BLaER1 (cell line): ENCODE data around the gene SKAP1.
"Not testable (repeated sequence)": the region's sequence is repeated elsewhere in the genome, so short reads cannot be mapped to it uniquely, and the experiment has no call there.

ENCODE experiments used
- H3K27ac ChIP-seq: shearing (Covaris generic); formaldehyde crosslinking; 2 replicates; pipeline ENCODE4 v1.8.1; 2022
- H3K27me3 ChIP-seq: shearing (Covaris generic); formaldehyde crosslinking; 2 replicates; pipeline ENCODE4 v1.8.1; 2022
- H3K36me3 ChIP-seq: shearing (Covaris generic); formaldehyde crosslinking; 2 replicates; pipeline ENCODE4 v1.8.1; 2022
- H3K4me1 ChIP-seq: shearing (Covaris generic); formaldehyde crosslinking; 2 replicates; pipeline ENCODE4 v1.8.1; 2022
- H3K4me2 ChIP-seq: shearing (Covaris generic); formaldehyde crosslinking; 2 replicates; pipeline ENCODE4 v1.8.1; 2022
- H3K4me3 ChIP-seq: shearing (Covaris generic); formaldehyde crosslinking; 2 replicates; pipeline ENCODE4 v1.8.1; 2022
- H3K9ac ChIP-seq: shearing (Covaris generic); formaldehyde crosslinking; 2 replicates; pipeline ENCODE4 v1.8.1; 2022
- H3K9me3 ChIP-seq: shearing (Covaris generic); formaldehyde crosslinking; 2 replicates; pipeline ENCODE4 v1.8.1; 2022
- H4K20me1 ChIP-seq: shearing (Covaris generic); formaldehyde crosslinking; 2 replicates; pipeline ENCODE4 v1.8.1; 2022
- Cebpa-rat ChIP-seq: shearing (Covaris generic); IDR thresholded peaks from 2 replicates; pipeline ENCODE4 v1.8.1; 2022

Gene SKAP1

DNA sequence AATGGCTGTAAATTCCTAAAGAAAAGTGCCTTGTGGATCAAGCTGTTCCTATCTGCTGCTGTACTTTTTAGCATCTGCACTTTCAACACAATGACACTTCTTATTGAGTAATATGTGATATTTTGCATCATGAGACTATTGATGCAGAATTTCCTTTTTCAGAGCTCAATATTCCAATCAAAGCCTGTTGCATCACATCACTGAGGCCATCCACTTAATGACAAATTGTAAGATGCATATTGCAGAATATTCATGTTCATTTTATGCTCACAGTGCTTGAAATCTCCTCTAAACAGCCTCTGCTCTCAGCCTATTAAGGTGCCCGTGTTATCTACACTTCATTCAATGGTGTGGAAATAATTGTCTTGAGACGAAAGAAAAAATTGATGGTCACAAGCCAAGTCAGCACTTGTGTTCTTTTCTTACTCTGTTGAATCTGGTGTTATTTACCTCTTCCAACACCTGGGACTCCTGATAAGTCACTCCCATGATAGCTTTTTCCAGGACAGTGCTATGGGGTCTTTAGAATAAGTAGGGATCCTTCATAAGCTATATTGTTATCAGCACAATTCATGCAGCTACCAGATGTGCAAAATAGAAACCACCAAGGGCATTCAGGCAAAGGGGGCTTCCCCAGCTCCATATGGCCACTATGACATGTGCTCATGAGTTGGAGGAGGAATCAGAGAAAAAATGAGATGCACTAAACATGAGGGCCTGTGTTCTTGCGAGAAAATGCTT lies 9.3 kb upstream of the SKAP1 start:
- H3K27me3 ChIP-seq, result no peaks in the 10 kb centered on the region

DNA sequence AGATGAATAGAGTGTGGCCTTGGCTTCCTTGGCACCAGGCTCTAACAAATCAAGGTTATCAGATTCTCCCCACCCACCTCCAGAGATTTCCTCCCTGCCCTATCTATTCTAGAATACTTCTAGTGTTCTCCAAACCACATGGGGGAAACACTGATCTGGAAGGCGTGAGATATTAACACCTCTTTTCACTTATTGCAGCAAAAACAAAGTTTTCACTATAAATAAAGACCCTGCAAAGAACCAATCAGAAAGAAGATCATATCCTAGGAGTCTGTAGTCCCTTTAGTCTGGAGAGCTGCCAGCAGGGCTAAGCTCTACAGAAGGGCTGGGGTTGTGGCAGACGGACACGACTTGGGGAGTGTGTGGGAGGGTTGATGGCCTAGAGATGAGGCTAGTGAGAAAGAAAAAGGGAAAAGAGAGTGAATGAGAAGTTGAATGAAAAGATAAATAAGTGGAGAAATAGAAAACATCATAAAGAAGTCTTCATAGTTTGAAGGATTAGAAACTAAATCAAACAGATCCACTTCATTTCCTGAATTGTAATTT lies 8.6 kb upstream of the SKAP1 start:
- Histone ChIP-seq H4K20me1 (no peaks in the 10 kb centered on the region), H3K27ac (no peak overlapping the region), H3K36me3 (no peaks in the 10 kb centered on the region), H3K27me3 (no peaks in the 10 kb centered on the region), H3K4me2 (peak overlapping the region; percentile 86), H3K9ac (no peak overlapping the region), H3K4me3 (no peak overlapping the region), H3K4me1 (peaks cover 59% of the 10 kb centered on the region), H3K9me3 (peaks cover 9% of the 10 kb centered on the region; the same call in 1 of the 2 replicates)
- TF ChIP-seq Cebpa-rat, result no peak

More for the DNA sequence above, 9.3 kb upstream of the SKAP1 start:
- H3K9ac ChIP-seq, result no peak overlapping the region
- TF ChIP-seq Cebpa-rat, result no peak
- peak overlapping the region; percentile 86 for H3K4me2 ChIP-seq
- H3K9me3 ChIP-seq, result peaks cover 9% of the 10 kb centered on the region; the same call in 1 of the 2 replicates
- H4K20me1 ChIP-seq, result no peaks in the 10 kb centered on the region
- H3K4me3 ChIP-seq, result no peak overlapping the region
- peak overlapping the region; percentile 19; the same call in 1 of the 2 replicates for H3K27ac ChIP-seq
- H3K4me1 ChIP-seq, result peaks cover 64% of the 10 kb centered on the region
- no peaks in the 10 kb centered on the region for H3K36me3 ChIP-seq

DNA sequence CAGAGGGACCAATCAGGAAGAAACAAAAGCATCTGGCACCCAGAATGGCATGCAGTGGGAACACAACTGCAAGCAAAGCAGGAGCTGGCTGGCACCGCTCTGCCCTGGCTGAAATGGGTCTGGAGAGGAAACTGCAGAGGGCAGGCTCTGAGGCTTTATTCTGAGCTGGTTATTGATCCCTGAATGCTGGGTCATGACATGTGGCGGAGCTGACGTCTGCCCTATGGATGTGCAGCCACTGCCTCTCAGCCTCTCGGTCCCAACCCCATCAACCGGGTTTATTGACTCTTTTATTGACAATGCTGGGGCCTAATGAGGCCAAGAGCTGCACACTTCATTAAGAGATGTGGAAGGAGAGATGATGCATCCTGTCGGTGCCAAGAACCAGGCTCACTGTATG lies 3.9 kb upstream of the SKAP1 start:
- peaks cover 3% of the 10 kb centered on the region; the same call in 1 of the 2 replicates for H3K9me3 ChIP-seq
- H3K27ac ChIP-seq, result no peak overlapping the region
- H3K9ac ChIP-seq, result no peak overlapping the region
- no peak overlapping the region for H3K4me3 ChIP-seq
- no peak for TF ChIP-seq Cebpa-rat
- peaks cover 9% of the 10 kb centered on the region; the same call in 1 of the 2 replicates for H4K20me1 ChIP-seq
- H3K4me2 ChIP-seq, result no peak overlapping the region
- H3K4me1 ChIP-seq, result peaks cover 28% of the 10 kb centered on the region
- no peaks in the 10 kb centered on the region for H3K36me3 ChIP-seq
- H3K27me3 ChIP-seq, result peaks cover 44% of the 10 kb centered on the region

DNA sequence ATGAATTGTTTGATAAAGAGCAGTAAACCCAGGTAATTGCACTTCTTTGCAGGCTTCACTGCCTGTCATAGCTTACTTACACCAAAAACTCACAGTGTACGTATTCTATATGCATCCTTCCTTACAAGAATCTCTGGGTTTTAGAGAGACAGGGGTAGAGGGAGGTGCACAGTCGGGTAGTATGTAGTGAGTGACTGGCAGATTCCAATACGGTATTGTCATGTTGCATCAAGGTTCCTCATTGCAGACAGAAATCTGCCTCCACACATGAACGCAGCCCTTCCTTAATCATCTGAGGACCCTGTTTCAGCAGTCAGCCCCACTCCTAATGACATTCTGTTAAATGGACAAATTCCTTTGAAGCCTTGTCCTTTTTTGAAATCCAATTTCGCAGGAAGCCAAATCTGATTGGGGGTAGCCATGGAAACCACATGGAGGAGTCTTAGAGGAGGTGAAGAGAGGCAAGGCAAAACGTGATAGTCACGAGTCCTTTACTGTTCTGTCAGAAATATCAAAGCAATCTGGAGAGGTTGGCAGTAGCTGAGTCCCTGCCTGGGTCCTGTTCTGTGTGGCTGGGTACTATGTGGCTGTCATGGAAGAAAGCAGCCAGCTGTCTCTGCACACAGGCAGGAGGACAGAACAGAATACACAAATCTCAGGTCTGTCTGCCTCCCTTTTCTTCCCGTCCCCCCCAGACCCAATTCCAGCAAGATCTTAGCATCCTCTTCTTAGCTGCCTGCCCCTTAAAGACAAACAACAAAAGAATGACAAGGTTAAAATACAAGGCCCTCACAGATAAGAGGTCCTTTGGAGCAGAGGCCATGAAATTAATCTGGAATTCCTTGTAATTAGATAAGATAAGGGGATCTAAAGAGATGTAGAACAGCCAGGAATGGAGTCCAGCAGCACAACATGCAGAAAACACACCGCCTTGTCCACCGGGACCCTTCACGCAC lies 3.1 kb upstream of the SKAP1 start:
- H4K20me1 ChIP-seq, result peaks cover 9% of the 10 kb centered on the region; the same call in 1 of the 2 replicates
- peaks cover 52% of the 10 kb centered on the region for H3K27me3 ChIP-seq
- no peak overlapping the region for H3K27ac ChIP-seq
- H3K4me3 ChIP-seq, result no peak overlapping the region
- peaks cover 3% of the 10 kb centered on the region; the same call in 1 of the 2 replicates for H3K9me3 ChIP-seq
- TF ChIP-seq Cebpa-rat, result no peak
- H3K9ac ChIP-seq, result no peak overlapping the region
- peaks cover 21% of the 10 kb centered on the region for H3K4me1 ChIP-seq
- no peak overlapping the region for H3K4me2 ChIP-seq
- H3K36me3 ChIP-seq, result no peaks in the 10 kb centered on the region

DNA sequence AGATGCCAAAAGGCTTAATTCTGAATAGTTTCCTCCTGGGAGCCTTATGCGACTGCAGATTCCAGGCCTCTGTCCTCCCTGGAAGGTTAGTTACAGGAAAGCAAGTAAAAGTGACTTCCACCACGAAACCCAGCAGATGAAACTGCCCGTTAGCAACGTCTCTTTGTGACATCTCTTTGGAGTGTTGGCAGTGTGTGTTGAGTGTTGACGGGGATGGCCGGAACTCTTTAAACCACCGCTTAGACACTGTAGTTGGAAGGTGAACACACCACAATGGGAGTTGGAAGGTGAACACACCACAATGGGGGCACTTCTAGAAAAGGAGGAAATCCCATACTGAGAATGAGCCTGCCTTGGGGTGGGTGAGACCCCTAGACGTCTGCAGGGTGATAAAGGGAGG lies 858 bp downstream of the SKAP1 start:
- Histone ChIP-seq H3K9me3 (no peaks in the 10 kb centered on the region), H3K27ac (no peak overlapping the region), H4K20me1 (peaks cover 9% of the 10 kb centered on the region; the same call in 1 of the 2 replicates), H3K4me3 (peak overlapping the region; percentile 57; the same call in 1 of the 2 replicates), H3K9ac (no peak overlapping the region), H3K4me1 (peaks cover 17% of the 10 kb centered on the region), H3K4me2 (peak overlapping the region; percentile 72), H3K27me3 (peaks cover 74% of the 10 kb centered on the region), H3K36me3 (no peaks in the 10 kb centered on the region)
- TF ChIP-seq Cebpa-rat, result no peak

DNA sequence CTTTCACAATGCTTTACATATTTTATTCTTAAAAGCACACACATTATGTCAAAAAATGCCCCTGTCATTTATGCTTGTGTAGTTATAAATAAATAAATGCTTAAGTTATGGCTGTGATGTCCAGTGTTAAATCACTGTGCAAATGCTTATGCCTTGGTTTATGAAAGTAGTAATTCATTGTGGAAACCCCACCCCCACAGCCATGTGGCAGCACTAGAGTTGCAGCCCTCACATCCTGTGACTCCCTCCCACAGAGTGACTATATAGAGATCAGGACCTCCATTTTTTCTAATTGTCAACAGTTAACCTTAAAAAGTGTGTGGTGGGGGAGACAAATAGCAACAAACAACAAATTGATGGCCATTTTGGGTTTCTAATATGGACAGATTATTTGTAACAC lies 2.4 kb downstream of the SKAP1 start:
- no peak overlapping the region for H3K9ac ChIP-seq
- peaks cover 17% of the 10 kb centered on the region for H3K4me1 ChIP-seq
- peaks cover 67% of the 10 kb centered on the region for H3K27me3 ChIP-seq
- no peak overlapping the region for H3K4me3 ChIP-seq
- no peak overlapping the region for H3K4me2 ChIP-seq
- H3K36me3 ChIP-seq, result no peaks in the 10 kb centered on the region
- H4K20me1 ChIP-seq, result peaks cover 9% of the 10 kb centered on the region; the same call in 1 of the 2 replicates
- TF ChIP-seq Cebpa-rat, result no peak
- H3K9me3 ChIP-seq, result no peaks in the 10 kb centered on the region
- no peak overlapping the region for H3K27ac ChIP-seq

DNA sequence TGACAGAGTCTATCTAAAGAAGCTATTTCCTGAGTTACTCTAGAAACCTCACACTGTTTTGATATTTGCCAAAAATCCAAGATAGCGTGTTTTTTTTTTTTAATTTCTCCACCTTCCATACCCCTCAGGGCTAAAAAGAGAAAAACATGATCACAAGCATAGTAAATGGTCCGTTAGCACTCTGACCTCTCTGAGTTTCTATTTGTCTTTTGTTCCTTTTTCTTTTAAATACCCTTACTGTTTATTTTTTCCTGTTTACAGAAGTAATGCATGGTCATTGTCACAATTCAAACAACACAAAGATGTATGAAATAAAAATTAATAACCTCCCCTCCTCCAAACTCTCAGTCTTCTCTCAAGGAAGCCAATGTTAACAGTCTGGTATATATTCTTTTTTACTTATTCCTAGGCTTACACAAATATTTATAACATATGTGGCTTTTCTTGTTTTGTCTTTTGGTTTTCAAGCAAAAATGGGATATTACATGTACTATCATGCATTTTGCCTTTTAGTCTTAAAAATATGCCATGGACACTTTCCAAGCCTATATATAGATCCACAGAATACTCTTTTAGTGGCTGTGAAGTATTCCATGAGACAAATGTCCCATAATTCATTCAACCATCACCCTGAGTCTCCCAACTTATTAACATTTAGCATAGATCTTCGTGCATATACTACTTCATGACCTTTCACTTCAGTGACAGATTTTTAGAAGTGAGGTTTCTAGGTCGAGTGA lies 3.1 kb downstream of the SKAP1 start:
- TF ChIP-seq Cebpa-rat, result no peak
- peaks cover 60% of the 10 kb centered on the region for H3K27me3 ChIP-seq
- no peak overlapping the region for H3K27ac ChIP-seq
- H3K36me3 ChIP-seq, result no peaks in the 10 kb centered on the region
- H3K9me3 ChIP-seq, result no peaks in the 10 kb centered on the region
- H3K4me3 ChIP-seq, result no peak overlapping the region
- H3K9ac ChIP-seq, result no peak overlapping the region
- H4K20me1 ChIP-seq, result peaks cover 9% of the 10 kb centered on the region; the same call in 1 of the 2 replicates
- peaks cover 17% of the 10 kb centered on the region for H3K4me1 ChIP-seq
- no peak overlapping the region for H3K4me2 ChIP-seq

DNA sequence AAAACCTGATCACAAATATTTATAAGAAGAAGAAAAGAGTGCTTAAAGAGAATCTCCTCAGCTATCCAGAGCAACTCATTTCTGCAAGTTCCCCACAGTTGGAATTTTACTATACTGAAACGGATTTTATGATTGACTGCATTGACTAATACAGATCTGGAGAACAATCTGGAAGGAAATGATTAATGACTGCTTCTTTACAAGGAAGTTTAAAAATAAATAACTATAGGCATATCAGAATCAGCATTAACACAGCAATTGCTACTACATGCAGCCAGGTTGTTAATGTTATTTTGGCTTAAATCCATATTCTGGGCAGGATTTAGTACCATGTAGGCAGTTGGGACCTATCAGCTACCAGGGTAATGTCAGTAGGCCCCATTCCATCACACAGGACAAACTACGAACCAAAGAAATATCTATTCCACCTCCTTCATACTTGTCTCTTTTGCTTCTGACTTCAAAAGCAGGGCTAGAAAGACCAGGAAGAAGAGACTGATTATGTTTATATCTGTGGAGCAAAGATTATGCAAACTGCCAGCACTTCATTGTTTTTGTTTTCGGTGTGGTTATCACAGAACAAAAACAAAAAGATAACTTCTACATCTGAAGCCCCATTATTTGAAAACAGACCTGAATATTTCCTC lies 3.9 kb downstream of the SKAP1 start:
- no peak overlapping the region for H3K27ac ChIP-seq
- peaks cover 52% of the 10 kb centered on the region for H3K27me3 ChIP-seq
- peaks cover 9% of the 10 kb centered on the region; the same call in 1 of the 2 replicates for H4K20me1 ChIP-seq
- no peak overlapping the region for H3K4me3 ChIP-seq
- no peak overlapping the region for H3K4me2 ChIP-seq
- no peak overlapping the region for H3K9ac ChIP-seq
- no peaks in the 10 kb centered on the region for H3K9me3 ChIP-seq
- H3K36me3 ChIP-seq, result no peaks in the 10 kb centered on the region
- TF ChIP-seq Cebpa-rat, result no peak
- H3K4me1 ChIP-seq, result peaks cover 17% of the 10 kb centered on the region

DNA sequence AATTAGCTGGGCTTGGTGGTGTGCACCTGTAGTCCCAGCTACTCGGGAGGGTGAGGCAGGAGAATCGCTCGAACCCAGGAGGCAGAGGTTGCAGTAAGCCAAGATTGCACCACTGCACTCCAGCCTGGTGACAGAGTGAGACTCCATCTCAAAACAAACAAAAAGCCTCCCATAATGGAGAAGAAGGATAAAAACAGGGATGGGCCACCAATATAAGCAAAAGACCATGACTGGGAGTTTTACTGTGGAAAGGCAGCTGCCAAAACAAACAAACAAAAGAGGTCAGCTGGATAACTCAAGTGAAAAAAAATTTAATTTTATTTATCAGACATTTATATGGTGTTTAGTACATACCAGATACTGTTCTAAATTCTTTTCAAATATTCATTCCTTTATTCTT lies 8.0 kb downstream of the SKAP1 start:
- H3K27me3 ChIP-seq, result peaks cover 12% of the 10 kb centered on the region; the same call in 1 of the 2 replicates
- not testable (repeated sequence) for H3K9ac ChIP-seq, H3K4me1 ChIP-seq, H3K36me3 ChIP-seq, H3K27ac ChIP-seq, H4K20me1 ChIP-seq, H3K4me3 ChIP-seq, H3K9me3 ChIP-seq, H3K4me2 ChIP-seq
